Measurements from ENCODE around the gene CYFIP2.

GRCh38 chr5:157322581-157322980 is 56.7 kb downstream of the CYFIP2 start:
- TF ChIP-seq CTCF (IDR thresholded peaks at IDR 0.05; ENCODE audit: insufficient read depth, low read length): no peak
- TF ChIP-seq REST (IDR thresholded peaks at IDR 0.05; ENCODE audit: insufficient replicate concordance, low read depth): no peak
- no peak for TF ChIP-seq POLR2AphosphoS5 (IDR thresholded peaks at IDR 0.05; ENCODE audit: low read depth)

Data from HL-60 (cell line).